AG04449 (cell line): Measurements from ENCODE around the gene ABHD12B.

Experiments used
- CTCF ChIA-PET: fragments of 350-600 bp; formaldehyde crosslinking; extraction: SDS; loops from one replicate; lab custom pipeline; 2021; ENCODE audit warnings: antibody characterized with exemption; lab: Yijun Ruan, JAX
- POLR2A ChIA-PET: fragments of 400-600, 350-600 bp; formaldehyde crosslinking; extraction: SDS; loops from one replicate; lab custom pipeline; 2020; ENCODE audit warnings: antibody characterized with exemption, inconsistent platforms; lab: Yijun Ruan, JAX
- DNase-seq: peaks from one replicate; pipeline ENCODE4 v3.0.0-alpha.2; 2010; ENCODE audit warnings: low read depth, low spot score
- H3K4me3 ChIP-seq: 2 replicates; pipeline ENCODE4 v1.5.1; 2011; ENCODE audit warnings: low read depth, mild to moderate bottlenecking, control low read depth, low read length
- TF ChIP-seq, protein P1 (sequence below): IDR thresholded peaks from one replicate; pipeline ENCODE4 v1.5.1; 2011; ENCODE audit warnings: mild to moderate bottlenecking, moderate library complexity, low read length, control low read depth, inconsistent platforms; ENCODE audit not compliant: insufficient read depth; ENCODE audit errors: missing control alignments

ABHD12B gene

DNA sequence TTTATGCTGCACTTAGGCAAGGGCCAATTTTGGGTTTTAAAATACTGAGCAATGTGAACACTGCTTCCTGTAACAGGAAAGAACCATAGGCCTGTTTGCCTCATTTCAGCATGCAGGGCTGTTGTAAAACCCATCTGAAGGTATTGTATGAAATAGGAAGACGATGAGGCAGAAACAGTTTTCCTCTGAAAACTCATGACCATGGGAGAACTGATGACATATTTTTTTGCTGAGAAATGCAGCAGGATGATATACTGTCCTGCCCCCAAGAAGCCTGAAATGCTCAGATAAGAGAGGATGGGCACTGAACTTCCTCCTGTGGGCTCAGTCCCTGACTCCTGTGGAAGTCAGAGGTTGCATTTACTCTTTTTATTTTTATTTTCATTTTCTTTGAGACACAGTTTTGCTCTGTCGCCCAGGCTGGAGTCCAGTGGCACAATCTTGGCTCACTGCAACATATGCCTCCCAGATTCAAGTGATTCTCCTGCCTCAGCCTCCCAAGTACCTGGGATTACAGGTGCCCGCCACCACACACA, 55.1 kb downstream of the ABHD12B start:
- ChIA-PET POLR2A (no interaction called here), CTCF (interaction anchor here (0.8 to 1.0 kb wide), 2 partner anchors 8 to 28 kb away, joined by 3 read pairs; no protein-coding TSS in a partner anchor)
- no peak for DNase-seq
- TF ChIP-seq, protein P1, sequence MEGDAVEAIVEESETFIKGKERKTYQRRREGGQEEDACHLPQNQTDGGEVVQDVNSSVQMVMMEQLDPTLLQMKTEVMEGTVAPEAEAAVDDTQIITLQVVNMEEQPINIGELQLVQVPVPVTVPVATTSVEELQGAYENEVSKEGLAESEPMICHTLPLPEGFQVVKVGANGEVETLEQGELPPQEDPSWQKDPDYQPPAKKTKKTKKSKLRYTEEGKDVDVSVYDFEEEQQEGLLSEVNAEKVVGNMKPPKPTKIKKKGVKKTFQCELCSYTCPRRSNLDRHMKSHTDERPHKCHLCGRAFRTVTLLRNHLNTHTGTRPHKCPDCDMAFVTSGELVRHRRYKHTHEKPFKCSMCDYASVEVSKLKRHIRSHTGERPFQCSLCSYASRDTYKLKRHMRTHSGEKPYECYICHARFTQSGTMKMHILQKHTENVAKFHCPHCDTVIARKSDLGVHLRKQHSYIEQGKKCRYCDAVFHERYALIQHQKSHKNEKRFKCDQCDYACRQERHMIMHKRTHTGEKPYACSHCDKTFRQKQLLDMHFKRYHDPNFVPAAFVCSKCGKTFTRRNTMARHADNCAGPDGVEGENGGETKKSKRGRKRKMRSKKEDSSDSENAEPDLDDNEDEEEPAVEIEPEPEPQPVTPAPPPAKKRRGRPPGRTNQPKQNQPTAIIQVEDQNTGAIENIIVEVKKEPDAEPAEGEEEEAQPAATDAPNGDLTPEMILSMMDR, result no peak
- no peak overlapping the region for H3K4me3 ChIP-seq

DNA sequence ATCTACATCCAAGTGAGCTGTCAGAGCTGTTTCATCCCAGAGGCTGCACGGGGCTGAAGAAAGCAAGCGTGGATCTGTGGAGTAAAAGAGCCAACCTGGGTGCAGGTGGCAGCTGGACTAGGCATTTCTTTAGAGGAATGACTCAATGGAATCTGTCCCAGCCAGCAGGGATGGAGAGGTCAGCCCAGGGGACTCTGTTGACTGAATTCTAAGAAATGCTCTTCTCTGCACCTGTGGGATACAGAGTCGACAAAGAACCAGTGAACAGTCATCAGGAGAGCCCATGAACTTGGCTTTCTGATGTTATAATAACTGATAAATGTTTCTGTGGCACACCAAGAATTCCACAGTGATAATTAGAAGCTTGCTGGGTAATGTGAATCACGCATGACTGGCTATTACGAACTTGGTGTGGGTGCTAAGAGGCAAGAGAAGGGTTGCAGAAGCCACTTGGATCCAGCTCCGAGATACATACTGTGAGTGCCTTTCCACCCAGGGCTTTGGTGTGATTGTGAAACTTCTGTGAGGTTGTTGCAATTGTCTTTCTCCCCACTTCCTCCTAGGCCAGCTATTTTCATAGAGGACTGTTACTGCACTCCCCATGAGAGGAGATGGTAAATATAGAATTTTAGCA, 56.3 kb downstream of the ABHD12B start:
- TF ChIP-seq, protein P1, result no peak
- ChIA-PET CTCF (interaction anchor here (0.6 to 0.8 kb wide), 3 partner anchors 10 to 17 kb away, joined by 3 read pairs; no protein-coding TSS in a partner anchor), POLR2A (interaction anchor here (1.0 kb wide), 1 partner anchor 9 kb away, joined by 3 read pairs; no protein-coding TSS in a partner anchor)
- no peak overlapping the region for H3K4me3 ChIP-seq
- peak; percentile 83 for DNase-seq

DNA sequence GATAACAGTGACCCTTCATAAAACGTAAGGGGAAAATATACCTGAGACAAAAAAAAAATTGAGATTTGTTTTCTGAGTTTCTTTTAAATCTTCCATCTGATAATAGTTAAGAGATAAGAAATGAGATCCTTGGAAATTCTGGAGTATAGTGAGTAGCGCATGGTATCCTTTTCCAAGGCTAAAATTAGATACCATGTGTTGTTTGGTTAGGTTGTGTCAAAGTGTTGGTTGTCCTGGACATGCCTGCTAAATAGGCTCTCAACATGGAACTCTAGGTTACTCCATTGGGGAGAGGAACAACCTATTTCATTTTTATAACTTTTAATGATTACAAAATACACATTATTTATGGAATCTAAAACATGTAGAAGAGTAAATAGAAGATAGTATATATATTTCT, 57.7 kb downstream of the ABHD12B start:
- TF ChIP-seq, protein P1, result no peak
- ChIA-PET CTCF (interaction anchor here (1.5 kb wide), 1 partner anchor 33 kb away, joined by 3 read pairs; no protein-coding TSS in a partner anchor), POLR2A (no interaction called here)
- no peak overlapping the region for H3K4me3 ChIP-seq
- DNase-seq, result no peak

DNA sequence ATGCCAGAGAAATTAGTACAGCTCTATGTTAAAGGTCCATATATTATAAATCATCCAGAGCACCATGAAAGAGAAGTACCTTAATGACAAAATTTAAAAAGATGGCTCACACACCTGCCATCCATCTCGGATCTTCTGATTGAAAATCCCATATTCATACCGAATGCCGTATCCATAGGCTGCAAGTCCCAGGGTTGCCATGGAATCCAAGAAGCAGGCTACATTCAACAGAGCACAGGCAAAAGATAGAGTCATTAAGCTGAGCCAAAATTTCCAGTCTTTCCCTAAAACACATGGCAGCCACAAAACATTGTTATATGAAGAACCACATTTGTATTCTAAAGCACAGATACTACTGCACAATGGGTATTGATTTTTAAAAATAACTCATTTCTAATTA, 59.7 kb downstream of the ABHD12B start:
- TF ChIP-seq, protein P1, result no peak
- H3K4me3 ChIP-seq, result no peak overlapping the region
- POLR2A ChIA-PET, result no interaction called here
- DNase-seq, result no peak
- CTCF ChIA-PET, result interaction anchor here (0.9 to 1.8 kb wide), 2 partner anchors 10 kb away, joined by 3 read pairs; no protein-coding TSS in a partner anchor

DNA sequence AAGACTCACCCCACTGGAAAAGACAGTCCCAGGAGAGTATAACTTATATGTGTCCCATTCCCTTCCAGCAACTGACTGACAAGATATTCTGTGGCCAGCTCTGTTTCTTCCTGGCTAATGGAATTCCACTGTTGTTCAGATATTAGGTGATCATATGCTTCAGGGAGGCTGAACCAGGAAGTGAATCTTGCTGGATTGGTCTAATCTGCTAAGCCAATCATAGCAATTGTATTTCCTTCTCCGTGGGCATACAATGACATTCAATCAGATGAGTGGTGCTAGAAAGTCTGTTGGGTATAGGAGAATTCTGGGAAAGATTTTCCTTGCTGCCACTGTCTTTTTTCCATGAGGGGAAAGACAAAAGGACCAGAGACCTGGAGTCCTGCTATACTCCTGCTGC, 60.3 kb downstream of the ABHD12B start:
- no peak overlapping the region for H3K4me3 ChIP-seq
- no peak for DNase-seq
- TF ChIP-seq, protein P1, result no peak
- POLR2A ChIA-PET, result no interaction called here
- CTCF ChIA-PET, result interaction anchor here (0.6 to 1.8 kb wide), 3 partner anchors 10 to 72 kb away, joined by 3 to 4 read pairs (median 3); no protein-coding TSS in a partner anchor

DNA sequence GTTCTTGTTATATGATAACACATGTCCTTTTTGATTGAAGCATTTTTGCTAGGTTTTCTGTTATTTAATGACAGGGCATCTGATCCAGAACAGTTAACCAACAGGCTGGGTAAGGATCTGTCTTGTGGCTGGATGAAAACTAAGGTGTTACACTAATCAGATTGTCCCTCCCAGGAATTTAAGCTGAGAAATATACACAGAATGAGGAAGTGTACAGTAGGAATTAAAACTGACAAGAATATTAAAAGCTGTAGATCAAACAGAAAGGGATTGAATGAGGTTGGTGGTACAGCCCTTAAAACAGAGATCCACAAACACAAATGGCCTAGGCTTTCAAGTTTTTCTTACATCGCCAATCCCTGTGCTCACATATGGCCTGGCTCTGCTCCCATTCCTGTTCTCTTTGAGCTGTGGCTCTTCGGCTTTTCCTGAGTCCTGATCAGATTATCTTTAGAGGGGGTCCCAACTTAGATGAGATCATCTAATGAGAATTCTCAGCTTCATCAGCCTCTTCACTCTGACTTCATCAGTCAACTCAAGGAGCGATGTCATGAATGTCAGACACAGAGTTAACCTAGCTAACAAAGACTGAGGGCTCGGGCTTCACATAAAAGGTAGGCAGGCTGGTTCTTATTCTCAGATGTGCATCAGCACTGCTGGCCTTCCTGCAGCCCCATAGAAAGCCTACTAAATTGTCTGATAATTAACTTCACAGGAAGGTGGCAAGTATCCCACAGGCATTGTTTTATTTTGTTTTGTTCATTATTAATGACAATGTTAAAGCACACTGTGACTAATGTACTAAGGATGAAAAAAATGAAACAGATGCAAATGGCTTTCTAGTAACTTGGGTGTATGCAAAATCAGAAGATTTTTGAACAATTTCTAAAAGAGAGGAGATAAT, 61.0 kb downstream of the ABHD12B start:
- TF ChIP-seq, protein P1, result no peak
- POLR2A ChIA-PET, result no interaction called here
- no peak for DNase-seq
- CTCF ChIA-PET, result interaction anchor here (0.6 to 1.8 kb wide), 3 partner anchors 9 to 72 kb away, joined by 3 to 4 read pairs (median 3); no protein-coding TSS in a partner anchor
- no peak overlapping the region for H3K4me3 ChIP-seq
